Neural progenitor cell (in vitro differentiated cells): ENCODE measurements around the gene DRD2. TPM values are rescaled to one million over a fixed set of nuclear protein-coding genes. Genes with fewer than 3 reads are reported as not detected.
A peak's percentile ranks its signal among the peaks of the same experiment; 100 is the strongest.

Source experiments
- DNase-seq: peaks from one replicate; pipeline ENCODE4 v3.0.0-alpha.2; 2016; ENCODE audit warnings: low spot score
- H2AFZ ChIP-seq: fragments of 200-600 bp; sonication (generic); replicated peaks from 2 replicates; pipeline ENCODE4 v1.6.1; 2016; ENCODE audit warnings: antibody characterized with exemption
- H3F3A ChIP-seq: fragments of 200-600 bp; sonication (generic); 2 replicates; pipeline ENCODE4 v1.6.1; 2016; ENCODE audit warnings: antibody characterized with exemption, low read depth
- H3K27ac ChIP-seq: fragments of 200-600 bp; sonication (generic); 2 replicates; pipeline ENCODE4 v1.5.1; 2016; ENCODE audit warnings: mild to moderate bottlenecking
- H3K27me3 ChIP-seq: fragments of 200-600 bp; sonication (generic); 2 replicates; pipeline ENCODE4 v1.6.1; 2016; ENCODE audit warnings: mild to moderate bottlenecking, moderate library complexity
- H3K36me3 ChIP-seq: fragments of 200-600 bp; sonication (generic); 2 replicates; pipeline ENCODE4 v1.5.1; 2016
- H3K4me1 ChIP-seq: fragments of 200-600 bp; sonication (generic); 2 replicates; pipeline ENCODE4 v1.6.1; 2016; ENCODE audit warnings: mixed run types
- H3K4me2 ChIP-seq: fragments of 200-600 bp; sonication (generic); 2 replicates; pipeline ENCODE4 v1.6.1; 2016
- H3K4me3 ChIP-seq: fragments of 200-600 bp; sonication (generic); 2 replicates; pipeline ENCODE4 v1.5.1; 2016
- H3K79me2 ChIP-seq: fragments of 200-600 bp; sonication (generic); 2 replicates; pipeline ENCODE4 v1.6.1; 2016; ENCODE audit warnings: low read depth
- H3K9ac ChIP-seq: fragments of 200-600 bp; sonication (generic); 2 replicates; pipeline ENCODE4 v1.6.1; 2016
- H3K9me3 ChIP-seq: fragments of 200-600 bp; sonication (generic); 2 replicates; pipeline ENCODE4 v1.5.1; 2016; ENCODE audit warnings: low read depth
- H4K20me1 ChIP-seq: fragments of 200-600 bp; sonication (generic); 2 replicates; pipeline ENCODE4 v1.6.1; 2016; ENCODE audit warnings: low read depth
- H3K27ac Mint-ChIP-seq: 3 replicates; pipeline ENCODE4 v1.8.0; 2021; ENCODE audit warnings: mixed read lengths
- H3K27me3 Mint-ChIP-seq: 2 replicates; pipeline ENCODE4 v1.8.0; 2022; ENCODE audit warnings: low read depth, mild to moderate bottlenecking, inconsistent platforms, moderate library complexity, mixed read lengths; ENCODE audit not compliant: insufficient read depth
- H3K36me3 Mint-ChIP-seq: 3 replicates; pipeline ENCODE4 v1.8.0; 2021; ENCODE audit warnings: mixed read lengths
- H3K4me1 Mint-ChIP-seq: 3 replicates; pipeline ENCODE4 v1.8.0; 2021; ENCODE audit warnings: mixed read lengths
- H3K4me3 Mint-ChIP-seq: 3 replicates; pipeline ENCODE4 v1.8.0; 2021; ENCODE audit warnings: mild to moderate bottlenecking, moderate library complexity, mixed read lengths
- H3K9me3 Mint-ChIP-seq: 3 replicates; pipeline ENCODE4 v1.8.0; 2020; ENCODE audit warnings: mixed read lengths
- EZH2 ChIP-seq: fragments of 200-600 bp; sonication (generic); IDR thresholded peaks from 2 replicates; pipeline ENCODE4 v1.6.1; 2017; ENCODE audit warnings: antibody characterized with exemption, mild to moderate bottlenecking, moderate library complexity
- EZH2phosphoT487 ChIP-seq: fragments of 200-600 bp; sonication (generic); IDR thresholded peaks from 2 replicates; pipeline ENCODE4 v1.6.1; 2017; ENCODE audit warnings: antibody characterized with exemption
- total RNA-seq: library from RNA; depleted of rRNA; stranded (reverse); fragments of >200 nt; gene quantifications from 2 replicates; pipeline ENCODE4 v1.2.3, GENCODE V29; 2015; ENCODE audit warnings: low replicate concordance
- TF ChIP-seq, protein P1 (sequence below): fragments of 200-600 bp; sonication (generic); IDR thresholded peaks from 2 replicates; pipeline ENCODE4 v1.5.1; 2017; ENCODE audit warnings: antibody characterized with exemption, mild to moderate bottlenecking

The DRD2 gene
- total RNA-seq, 1 donor from 2014 or later, result 0.21 TPM

DNA sequence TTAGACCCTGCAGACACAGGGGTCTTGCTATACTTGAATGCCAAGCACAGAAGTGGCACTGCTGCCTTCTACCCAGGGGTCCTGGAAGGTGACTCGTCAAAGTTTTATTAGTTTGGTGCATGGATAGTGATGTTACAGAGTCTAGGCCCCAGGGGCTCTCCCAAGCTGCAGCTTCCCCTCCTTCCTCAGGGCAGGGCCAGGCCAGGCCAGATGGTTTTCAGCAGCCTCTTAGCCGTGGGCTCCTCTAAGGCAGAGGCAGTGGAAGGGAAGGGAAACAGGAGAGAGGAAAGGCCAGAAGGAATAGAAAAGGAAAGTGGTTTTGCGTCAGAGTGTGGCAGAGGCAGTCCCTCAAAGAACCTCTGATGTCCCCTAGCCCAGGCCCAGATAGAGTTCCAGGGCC, 65.7 kb downstream of the DRD2 start:
- no peak overlapping the region for H3K4me2 ChIP-seq
- Mint-ChIP-seq H3K27ac (no peak overlapping the region), H3K27me3 (peaks cover 11% of the 10 kb centered on the region), H3K4me3 (no peak overlapping the region), H3K4me1 (no peaks in the 10 kb centered on the region), H3K36me3 (no peaks in the 10 kb centered on the region), H3K9me3 (no peaks in the 10 kb centered on the region)
- H3K36me3 ChIP-seq, result no peaks in the 10 kb centered on the region
- DNase-seq, result no peak
- H2AFZ ChIP-seq, result no peak overlapping the region
- no peaks in the 10 kb centered on the region for H3K79me2 ChIP-seq
- no peaks in the 10 kb centered on the region for H4K20me1 ChIP-seq
- TF ChIP-seq, protein P1, sequence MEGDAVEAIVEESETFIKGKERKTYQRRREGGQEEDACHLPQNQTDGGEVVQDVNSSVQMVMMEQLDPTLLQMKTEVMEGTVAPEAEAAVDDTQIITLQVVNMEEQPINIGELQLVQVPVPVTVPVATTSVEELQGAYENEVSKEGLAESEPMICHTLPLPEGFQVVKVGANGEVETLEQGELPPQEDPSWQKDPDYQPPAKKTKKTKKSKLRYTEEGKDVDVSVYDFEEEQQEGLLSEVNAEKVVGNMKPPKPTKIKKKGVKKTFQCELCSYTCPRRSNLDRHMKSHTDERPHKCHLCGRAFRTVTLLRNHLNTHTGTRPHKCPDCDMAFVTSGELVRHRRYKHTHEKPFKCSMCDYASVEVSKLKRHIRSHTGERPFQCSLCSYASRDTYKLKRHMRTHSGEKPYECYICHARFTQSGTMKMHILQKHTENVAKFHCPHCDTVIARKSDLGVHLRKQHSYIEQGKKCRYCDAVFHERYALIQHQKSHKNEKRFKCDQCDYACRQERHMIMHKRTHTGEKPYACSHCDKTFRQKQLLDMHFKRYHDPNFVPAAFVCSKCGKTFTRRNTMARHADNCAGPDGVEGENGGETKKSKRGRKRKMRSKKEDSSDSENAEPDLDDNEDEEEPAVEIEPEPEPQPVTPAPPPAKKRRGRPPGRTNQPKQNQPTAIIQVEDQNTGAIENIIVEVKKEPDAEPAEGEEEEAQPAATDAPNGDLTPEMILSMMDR, result no peak
- TF ChIP-seq EZH2phosphoT487 (no peak), EZH2 (no peak)
- no peaks in the 10 kb centered on the region for H3K9me3 ChIP-seq
- no peaks in the 10 kb centered on the region for H3K27me3 ChIP-seq
- H3K4me3 ChIP-seq, result no peak overlapping the region
- no peak overlapping the region for H3K27ac ChIP-seq
- no peaks in the 10 kb centered on the region for H3F3A ChIP-seq
- no peak overlapping the region for H3K9ac ChIP-seq
- no peaks in the 10 kb centered on the region for H3K4me1 ChIP-seq

DNA sequence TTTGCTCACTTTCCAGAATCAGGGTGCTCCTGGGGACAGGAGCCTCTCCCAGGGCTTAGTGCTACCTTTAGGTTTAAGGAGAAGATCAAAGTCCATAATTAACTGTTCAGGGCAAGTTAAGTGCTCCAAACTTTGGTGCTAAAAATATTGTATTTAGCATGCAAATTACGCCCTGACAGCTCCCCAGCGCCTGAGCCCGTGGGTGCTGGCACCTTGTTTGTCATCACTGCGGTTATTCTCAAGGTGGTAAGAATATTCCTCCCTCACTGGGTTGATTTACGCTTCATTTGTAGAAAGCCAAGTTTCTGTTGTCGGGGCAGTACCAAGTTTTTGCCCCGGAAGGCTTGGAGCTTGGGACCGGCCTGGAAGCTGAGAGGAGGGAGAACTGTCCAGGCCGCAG, 66.3 kb downstream of the DRD2 start:
- Mint-ChIP-seq H3K27ac (peak overlapping the region; percentile 53), H3K9me3 (no peaks in the 10 kb centered on the region), H3K27me3 (peaks cover 14% of the 10 kb centered on the region), H3K4me1 (no peaks in the 10 kb centered on the region), H3K4me3 (no peak overlapping the region), H3K36me3 (no peaks in the 10 kb centered on the region)
- no peak for DNase-seq
- Histone ChIP-seq H3F3A (no peaks in the 10 kb centered on the region), H3K9me3 (no peaks in the 10 kb centered on the region), H3K36me3 (no peaks in the 10 kb centered on the region), H4K20me1 (no peaks in the 10 kb centered on the region), H3K27ac (no peak overlapping the region), H3K4me2 (no peak overlapping the region), H3K4me1 (no peaks in the 10 kb centered on the region), H2AFZ (no peak overlapping the region), H3K9ac (no peak overlapping the region), H3K27me3 (no peaks in the 10 kb centered on the region), H3K79me2 (no peaks in the 10 kb centered on the region), H3K4me3 (no peak overlapping the region)
- TF ChIP-seq EZH2 (no peak), EZH2phosphoT487 (no peak)
- TF ChIP-seq, protein P1, result no peak

DNA sequence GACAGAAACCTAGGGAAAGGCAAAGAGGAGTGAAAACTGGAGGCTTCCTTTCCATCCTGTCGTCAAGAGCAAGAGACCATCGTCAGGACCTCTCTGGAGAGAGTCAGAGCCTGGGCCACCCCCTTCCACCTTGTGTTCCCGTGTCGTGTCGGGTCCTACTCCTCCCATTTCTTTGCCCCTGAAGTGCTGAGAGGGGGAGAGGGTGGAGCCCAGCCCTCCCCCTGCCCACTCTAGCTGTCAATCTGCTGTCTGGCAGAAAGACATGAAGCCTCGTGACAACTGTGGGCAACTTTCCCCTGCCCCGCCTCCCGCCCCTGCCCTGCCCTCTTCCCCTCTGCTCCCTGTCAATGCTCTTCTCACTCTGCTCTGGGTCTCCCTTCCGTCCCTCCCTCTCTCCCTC, 67.0 kb downstream of the DRD2 start:
- no peaks in the 10 kb centered on the region for H3K79me2 ChIP-seq
- no peaks in the 10 kb centered on the region for H3F3A ChIP-seq
- H3K9me3 ChIP-seq, result no peaks in the 10 kb centered on the region
- Mint-ChIP-seq H3K4me3 (no peak overlapping the region), H3K27me3 (peaks cover 16% of the 10 kb centered on the region), H3K36me3 (no peaks in the 10 kb centered on the region), H3K9me3 (no peaks in the 10 kb centered on the region), H3K27ac (no peak overlapping the region), H3K4me1 (no peaks in the 10 kb centered on the region)
- DNase-seq, result no peak
- H3K4me2 ChIP-seq, result no peak overlapping the region
- no peak overlapping the region for H3K27ac ChIP-seq
- H3K4me1 ChIP-seq, result no peaks in the 10 kb centered on the region
- H3K4me3 ChIP-seq, result no peak overlapping the region
- no peaks in the 10 kb centered on the region for H3K36me3 ChIP-seq
- H3K27me3 ChIP-seq, result no peaks in the 10 kb centered on the region
- H2AFZ ChIP-seq, result no peak overlapping the region
- H3K9ac ChIP-seq, result no peak overlapping the region
- no peaks in the 10 kb centered on the region for H4K20me1 ChIP-seq
- TF ChIP-seq, protein P1, result no peak
- TF ChIP-seq EZH2, result no peak
- no peak for TF ChIP-seq EZH2phosphoT487
